Stimulated activated CD4-positive, alpha-beta T cell treated with anti-CD3 and anti-CD28 coated beads, Interleukin-4, amount 100 ng/mL, for 1 hour (primary cell): ENCODE measurements around the gene SLC23A2.
"Not testable (repeated sequence)": the region's sequence is repeated elsewhere in the genome, so short reads cannot be mapped to it uniquely, and the experiment has no call there.

Source experiments
- DNase-seq: peaks from one replicate; pipeline ENCODE4 v3.0.0-alpha.2; 2020

SLC23A2 gene

DNA sequence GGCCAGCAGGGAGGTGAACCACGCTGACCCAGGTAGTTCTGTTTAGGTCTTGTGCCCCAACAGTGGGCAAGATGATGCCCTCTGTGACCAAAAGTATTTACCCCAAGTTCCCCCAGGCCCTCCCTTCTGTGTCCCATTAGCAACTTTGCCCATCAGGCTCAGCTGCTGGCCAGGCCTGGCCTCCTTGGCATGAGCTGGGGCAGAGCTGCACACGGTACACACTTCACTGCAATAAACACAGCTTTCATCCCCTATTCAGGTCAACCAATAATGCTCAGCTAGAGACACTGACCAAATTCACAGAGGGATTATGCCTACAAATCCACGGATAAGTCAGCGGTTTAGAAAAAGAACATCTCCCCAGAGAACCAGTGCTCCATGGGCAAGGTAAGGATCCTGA, 103.7 kb downstream of the SLC23A2 start:
- no peak for DNase-seq

DNA sequence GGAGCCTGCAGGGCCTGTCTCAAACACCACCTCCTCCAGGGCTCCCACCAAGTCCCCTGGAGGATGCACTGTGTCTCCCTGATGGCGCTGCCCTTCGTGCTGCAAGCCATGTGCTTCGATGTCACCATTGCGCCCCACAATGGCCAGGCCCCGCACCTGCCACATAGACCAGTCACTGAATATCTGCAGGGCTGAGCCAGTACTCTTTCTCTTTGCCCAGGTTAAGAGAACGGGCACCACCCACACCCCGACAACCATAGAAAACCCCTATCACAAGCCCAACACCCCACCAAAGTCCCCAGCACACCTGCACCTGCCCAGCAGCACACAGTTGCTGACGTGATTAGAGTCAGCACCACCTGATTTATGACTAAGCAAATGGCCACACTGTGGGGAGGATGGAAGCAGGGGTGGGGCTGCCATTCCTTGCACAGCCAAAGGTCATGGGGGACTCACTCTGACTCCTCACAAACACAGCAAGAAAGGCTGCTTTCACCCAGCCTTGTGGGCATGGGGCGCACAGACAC, 104.3 kb downstream of the SLC23A2 start:
- DNase-seq: no peak

DNA sequence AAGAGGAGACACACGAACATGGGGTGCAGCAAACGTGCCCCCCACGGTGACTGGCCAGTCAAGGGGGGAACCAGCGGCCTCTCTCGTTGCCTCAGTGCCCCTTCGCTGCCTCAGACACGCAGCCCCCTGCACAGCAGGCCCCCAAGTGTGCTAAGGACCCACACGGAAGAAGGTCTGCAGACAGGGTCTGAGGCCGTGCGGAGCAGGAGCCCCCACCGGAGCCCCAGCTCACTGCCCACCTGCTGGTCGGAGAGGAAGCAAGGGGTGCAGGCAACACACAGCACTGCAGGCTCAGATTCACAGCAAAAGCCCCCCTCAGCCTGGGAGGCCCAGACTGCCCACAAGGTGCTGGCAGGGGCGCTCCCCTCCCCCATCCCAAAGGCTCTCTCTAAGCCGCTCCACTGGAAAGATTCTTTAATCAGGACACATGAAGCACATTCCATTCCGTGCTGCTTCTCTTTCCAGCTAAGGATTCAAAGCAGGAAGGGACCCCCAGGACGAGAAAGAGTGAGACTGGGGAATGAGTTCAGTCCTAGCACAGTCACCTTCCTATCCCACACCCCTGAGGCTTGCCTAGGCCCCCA, 105.1 kb downstream of the SLC23A2 start:
- no peak for DNase-seq

DNA sequence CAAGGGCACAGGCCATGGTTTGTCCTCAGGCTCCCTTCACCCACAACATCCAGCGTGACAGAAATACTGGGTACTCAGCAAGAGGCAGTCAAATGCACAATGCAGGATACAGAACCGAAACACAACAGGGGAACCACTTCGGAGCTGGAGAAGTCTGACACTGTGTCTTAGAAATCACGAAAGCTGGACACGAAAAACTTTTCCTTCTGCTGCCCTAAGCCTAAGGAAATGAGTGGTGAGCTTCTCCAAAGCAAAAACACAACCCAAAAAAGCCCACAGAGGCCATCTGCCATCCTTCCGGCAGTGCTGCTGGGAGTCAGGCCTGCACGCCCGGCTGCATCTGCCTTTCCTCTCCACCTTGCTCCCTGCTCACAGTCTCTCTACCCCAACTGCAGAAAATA, 106.3 kb downstream of the SLC23A2 start:
- no peak for DNase-seq

DNA sequence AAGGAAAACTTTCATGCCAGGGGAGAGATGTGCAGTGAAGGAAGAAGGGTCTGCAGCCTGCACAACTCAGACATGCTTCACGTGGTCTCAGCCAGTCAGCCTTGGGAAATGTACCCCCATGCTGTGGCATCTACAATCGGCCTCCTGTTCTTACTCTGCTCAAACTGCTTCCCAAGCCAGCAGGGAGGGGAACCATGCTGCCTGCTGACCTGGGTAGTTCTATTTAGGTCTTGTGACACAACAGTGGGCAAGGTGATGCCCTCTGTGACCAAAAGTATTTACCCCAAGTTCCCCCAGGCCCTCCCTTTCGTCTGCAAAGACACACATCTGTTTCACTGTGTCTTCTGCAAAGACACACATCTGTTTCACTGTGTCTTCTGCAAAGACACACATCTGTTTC, 106.9 kb downstream of the SLC23A2 start:
- no peak for DNase-seq

DNA sequence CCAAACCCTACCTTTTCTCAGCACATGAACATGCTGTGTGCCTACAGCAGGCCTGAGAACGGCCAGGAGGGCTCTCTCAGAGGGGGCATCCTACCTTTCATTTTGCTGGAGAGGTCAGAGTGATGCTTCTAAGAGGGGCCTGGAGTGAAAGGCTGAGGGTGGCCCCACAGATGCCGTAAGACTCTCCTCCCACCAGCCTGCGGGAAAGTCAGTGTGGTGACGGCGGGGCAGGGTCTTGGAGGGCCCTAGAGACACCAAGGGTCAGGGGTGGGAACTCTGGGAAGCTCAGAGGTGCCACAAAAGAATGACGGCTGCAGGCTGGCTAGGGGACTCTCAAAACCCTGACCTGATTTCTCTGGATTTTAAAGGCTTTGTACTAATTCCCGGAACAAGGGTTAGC, 107.6 kb downstream of the SLC23A2 start:
- no peak for DNase-seq

- no peak for DNase-seq
Measured at GRCh38 chr20:4891997-4892396, 109.3 kb downstream of the SLC23A2 start.

DNA sequence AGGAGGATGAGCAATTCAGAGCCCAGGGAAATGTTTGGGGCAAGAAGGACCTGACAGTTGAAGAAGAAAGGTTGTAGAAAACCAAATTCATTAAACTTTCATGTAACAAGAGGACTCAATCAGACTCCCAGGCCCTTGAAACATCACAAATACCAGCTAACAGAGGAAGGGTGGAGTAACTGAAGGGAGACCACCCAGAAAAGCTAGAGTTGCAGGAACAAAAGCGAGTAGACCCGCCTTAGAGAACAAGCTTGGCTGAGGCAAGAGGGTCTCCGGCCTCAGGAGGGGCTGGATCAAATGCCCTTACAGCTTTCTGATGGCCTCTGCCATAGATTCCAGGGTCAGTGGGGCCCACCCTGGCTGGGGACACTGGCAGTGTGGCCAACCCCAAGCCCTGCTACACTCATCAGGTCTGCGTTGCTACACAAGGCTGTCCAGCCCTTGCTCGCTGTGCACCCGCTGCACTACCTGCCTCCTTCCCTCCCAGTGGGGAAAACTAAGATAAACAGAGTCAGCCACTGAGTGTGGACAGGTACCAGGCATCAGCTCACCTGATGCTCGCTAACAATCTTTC, 110.0 kb downstream of the SLC23A2 start:
- no peak for DNase-seq

- DNase-seq: no peak
Measured at GRCh38 chr20:4889446-4889845, 111.9 kb downstream of the SLC23A2 start.

GRCh38 chr20:4887586-4887985, 113.7 kb downstream of the SLC23A2 start:
- no peak for DNase-seq

GRCh38 chr20:4886771-4887527, 114.4 kb downstream of the SLC23A2 start:
- no peak for DNase-seq

- DNase-seq: no peak
Measured at GRCh38 chr20:4885877-4886276, 115.4 kb downstream of the SLC23A2 start.

- DNase-seq: no peak
Measured at GRCh38 chr20:4883546-4883945, 117.8 kb downstream of the SLC23A2 start.

GRCh38 chr20:4883051-4883450, 118.3 kb downstream of the SLC23A2 start:
- DNase-seq: no peak

DNA sequence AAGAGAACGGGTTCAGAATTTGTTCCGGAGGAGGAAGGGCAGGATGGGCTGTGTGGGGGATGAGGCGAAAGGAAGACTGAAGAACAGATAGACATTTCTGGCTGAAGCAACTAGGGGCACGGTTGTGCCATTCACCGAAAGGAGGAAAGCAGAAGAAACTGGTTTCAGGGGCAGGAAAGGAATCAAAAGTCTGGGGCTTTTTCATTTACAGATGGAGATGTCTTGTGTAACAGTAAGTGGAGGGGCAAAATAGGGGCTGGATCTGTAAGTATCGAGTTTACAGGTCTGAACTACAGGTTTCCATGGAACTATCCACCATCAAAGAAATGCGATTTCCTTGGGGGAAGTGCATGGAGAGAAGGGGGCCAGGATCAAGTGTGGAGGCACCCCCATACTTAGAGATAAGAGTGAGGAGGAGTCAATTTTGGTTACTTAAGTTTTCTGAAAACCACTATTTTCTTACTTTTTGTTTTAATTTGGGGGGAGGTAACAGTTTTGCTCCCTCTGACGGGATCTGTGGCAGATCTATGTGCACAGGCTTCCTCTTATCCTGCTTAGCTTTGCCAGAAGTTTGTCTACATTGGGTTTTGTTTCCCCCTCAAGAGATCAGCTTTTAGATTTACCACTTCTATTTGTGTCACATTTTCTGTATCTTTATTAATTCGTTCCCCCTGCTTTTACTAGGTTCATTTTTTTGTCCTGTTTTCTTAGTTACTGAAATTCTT, 120.1 kb downstream of the SLC23A2 start:
- DNase-seq: no peak

DNA sequence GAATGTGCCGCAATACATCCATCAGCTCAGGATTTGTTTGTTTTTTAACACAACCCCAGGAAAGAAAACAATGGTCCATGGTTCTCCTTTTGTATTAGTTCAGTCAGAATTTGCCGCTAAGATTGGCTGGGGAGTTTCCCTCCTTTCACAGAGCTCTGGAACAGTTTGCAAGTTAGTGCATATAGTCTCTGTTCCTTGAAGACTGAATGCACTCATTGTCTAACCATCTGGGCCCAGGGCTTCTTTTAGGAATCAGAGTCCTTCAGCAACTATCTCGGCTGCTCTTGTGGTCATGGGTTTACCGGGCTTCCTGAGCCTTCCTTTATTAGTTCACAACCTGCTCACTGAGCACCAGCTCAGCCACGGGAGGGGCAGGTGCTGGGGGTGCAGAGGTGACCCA, 121.3 kb downstream of the SLC23A2 start:
- no peak for DNase-seq

- DNase-seq: not testable (repeated sequence)
Measured at GRCh38 chr20:4878099-4878498, 123.2 kb downstream of the SLC23A2 start.

DNA sequence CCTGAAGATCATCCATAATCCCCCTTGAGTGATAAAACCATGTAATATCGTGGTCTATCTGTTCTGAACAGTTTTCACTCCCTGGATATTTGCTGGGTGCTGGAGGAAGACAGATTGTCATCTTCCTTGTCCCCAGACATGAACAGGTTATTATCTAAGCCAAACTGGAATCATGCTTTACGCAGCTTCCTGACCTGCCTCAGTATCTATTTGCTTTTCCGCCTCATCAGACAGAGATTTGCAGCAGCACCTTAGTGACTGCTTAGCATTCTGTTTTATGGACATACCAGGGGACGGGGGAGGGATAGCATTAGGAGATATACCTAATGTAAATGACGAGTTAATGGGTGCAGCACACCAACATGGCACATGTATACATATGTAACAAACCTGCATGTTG, 124.6 kb downstream of the SLC23A2 start:
- DNase-seq: no peak

DNA sequence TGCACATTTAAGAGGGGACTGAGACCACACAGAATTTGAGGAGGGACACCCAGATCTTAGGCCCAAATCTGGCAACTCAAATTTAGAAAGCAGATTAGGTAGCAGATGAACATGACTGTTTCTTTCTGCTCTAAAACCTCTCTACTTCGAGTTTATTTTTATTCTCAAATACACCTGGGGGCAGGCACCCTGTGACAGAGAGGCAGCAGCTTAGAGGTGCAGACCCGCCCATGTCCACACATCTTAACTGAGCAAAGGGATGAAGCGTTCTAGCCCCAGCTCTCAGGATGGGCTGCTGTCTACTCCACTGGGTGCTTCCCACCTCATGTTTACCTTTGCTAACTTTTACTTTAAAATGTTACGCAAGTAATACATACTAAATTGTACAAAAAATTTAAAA, 125.0 kb downstream of the SLC23A2 start:
- DNase-seq: no peak

DNA sequence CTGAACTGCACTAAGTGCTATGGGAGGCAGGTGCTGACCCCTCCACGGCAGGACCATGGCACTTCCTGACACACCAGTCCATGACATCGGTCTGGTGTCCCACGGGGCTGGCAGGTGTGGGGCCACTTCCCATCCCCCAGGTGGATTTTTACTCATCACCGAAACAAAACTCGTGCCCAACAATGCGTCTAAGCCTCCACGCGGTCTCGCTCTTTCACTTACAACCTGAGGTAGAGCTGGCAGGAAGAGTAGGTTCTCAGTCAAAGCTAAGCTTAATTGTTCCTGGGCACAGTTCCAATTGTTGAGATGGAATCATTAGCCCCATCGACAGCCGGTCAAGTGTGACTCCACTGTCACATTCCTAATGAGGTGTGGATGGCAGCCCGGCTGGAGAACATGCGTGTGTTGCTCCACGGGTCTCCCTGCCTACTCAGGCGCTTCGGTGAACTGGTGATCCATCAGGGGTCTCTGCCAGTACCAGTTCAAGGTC, 125.7 kb downstream of the SLC23A2 start:
- DNase-seq: no peak

- DNase-seq: no peak
Measured at GRCh38 chr20:4873396-4873795, 127.9 kb downstream of the SLC23A2 start.

DNA sequence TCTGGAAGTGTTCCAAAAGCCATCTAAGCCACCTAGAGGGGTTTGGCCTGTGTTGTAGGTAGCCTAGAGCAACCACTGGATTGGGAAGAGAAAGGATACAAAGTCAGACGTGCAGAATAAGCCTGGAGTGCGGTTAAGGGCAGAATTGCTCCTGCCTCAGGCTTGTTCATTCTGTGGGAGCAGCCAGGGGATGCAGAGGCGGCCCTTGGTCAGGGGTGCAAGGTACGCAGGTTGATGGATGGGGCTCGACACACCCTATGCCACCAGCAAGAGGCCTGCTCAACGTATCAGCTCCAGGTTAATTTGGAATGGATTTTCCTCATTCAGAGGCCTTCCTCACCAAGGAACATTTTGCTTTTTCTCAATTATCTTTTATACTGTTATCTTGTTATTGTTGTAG, 129.8 kb downstream of the SLC23A2 start:
- no peak for DNase-seq

GRCh38 chr20:4870906-4871305, 130.4 kb downstream of the SLC23A2 start:
- no peak for DNase-seq
